Keratinocyte (primary cell): ENCODE data around the gene IGSF1.

Experiments used
- CTCF ChIP-seq, 3 experiments: IDR thresholded peaks in 1 of 3; conservative IDR thresholded peaks in 1 of 3; optimal IDR thresholded peaks in 1 of 3; 2 replicates in 2 of 3; 3 replicates in 1 of 3; pipeline versions ENCODE3 to v1.5.1; 2011; ENCODE audit warnings: low read length in 3 of 3, mild to moderate bottlenecking in 3 of 3, moderate library complexity in 2 of 3, control low read depth in 1 of 3, inconsistent platforms in 1 of 3; ENCODE audit not compliant: insufficient read depth in 2 of 3; ENCODE audit errors: extremely low read depth in 1 of 3
- EZH2 ChIP-seq: IDR thresholded peaks from one replicate; pipeline ENCODE4 v1.6.1; 2012; ENCODE audit warnings: inconsistent platforms, mild to moderate bottlenecking, low read length, moderate library complexity

- no peak for TF ChIP-seq EZH2
- no peak for TF ChIP-seq CTCF (optimal IDR thresholded peaks at IDR 0.05 in 1 of 3, IDR thresholded peaks at IDR 0.05 in 1 of 3, conservative IDR thresholded peaks at IDR 0.05 in 1 of 3; ENCODE audit: extremely low read depth in 1 of 3, insufficient read depth in 2 of 3, low read length in 3 of 3)
These were observed 61.5 kb downstream of the IGSF1 start for GRCh38 chrX:131227608-131228007.
